ENCODE data around the gene ZSCAN32. TPM values are rescaled to one million over a fixed set of nuclear protein-coding genes. Genes with fewer than 3 reads are reported as not detected.
A peak's percentile ranks its signal among the peaks of the same experiment; 100 is the strongest.

The ZSCAN32 gene
- total and polyA plus RNA-seq, 2 donors from 2014 or later, result 9.8 to 16.3 TPM

GRCh38 chr16:3401719-3402397 lies 1.1 kb upstream of the ZSCAN32 start:
- H3K4me3 ChIP-seq (ENCODE audit: low read length in 3 of 3), result peak overlapping the region; percentile 71 to 93 (median 90)
- no peaks in the 10 kb centered on the region for H3K27me3 ChIP-seq (ENCODE audit: control insufficient read depth, insufficient read depth, low read length)
- FAIRE-seq (no peak), DNase-seq (peak in 3 of 5 donors; percentile 20 to 45 (median 31))
- H3K9ac ChIP-seq (ENCODE audit: low read length in 3 of 3), result peak overlapping the region; percentile 22 to 73 (median 44)
- H3K4me1 ChIP-seq (ENCODE audit: control insufficient read depth in 2 of 3, insufficient read depth in 2 of 3, low read depth in 1 of 3, low read length in 3 of 3), result peaks cover 2 to 11% (median 9%) of the 10 kb centered on the region in 3 donors
- peaks cover 14 to 37% (median 32%) of the 10 kb centered on the region in 3 donors for H3K36me3 ChIP-seq (ENCODE audit: control insufficient read depth in 2 of 3, insufficient read depth in 3 of 3, low read length in 3 of 3)
- intact Hi-C loops (cut with DNase I), result no loop called here
- H3K27ac ChIP-seq (ENCODE audit: low read depth in 2 of 2, low read length in 2 of 2), result peak overlapping the region in 1 of 2 donors; percentile 77
- no peak for TF ChIP-seq CTCF (IDR thresholded peaks at IDR 0.05; ENCODE audit: borderline replicate concordance, extremely low read depth, insufficient read depth)
- H3K9me3 ChIP-seq (ENCODE audit: control insufficient read depth in 2 of 3, insufficient read depth in 1 of 3, low read length in 3 of 3), result peaks cover 7 to 34% (median 15%) of the 10 kb centered on the region in 3 donors

- Histone ChIP-seq H3K27me3 (ENCODE audit: control insufficient read depth, insufficient read depth, low read length) (no peaks in the 10 kb centered on the region), H3K36me3 (ENCODE audit: control insufficient read depth in 2 of 3, insufficient read depth in 3 of 3, low read length in 3 of 3) (peaks cover 9 to 26% (median 23%) of the 10 kb centered on the region in 3 donors), H3K4me1 (ENCODE audit: control insufficient read depth in 2 of 3, insufficient read depth in 2 of 3, low read depth in 1 of 3, low read length in 3 of 3) (peaks cover 2 to 11% (median 9%) of the 10 kb centered on the region in 3 donors), H3K9ac (ENCODE audit: low read length in 3 of 3) (peak overlapping the region; percentile 76 to 91 (median 81)), H3K9me3 (ENCODE audit: control insufficient read depth in 2 of 3, insufficient read depth in 1 of 3, low read length in 3 of 3) (peaks cover 7 to 29% (median 8%) of the 10 kb centered on the region in 3 donors), H3K4me3 (ENCODE audit: low read length in 3 of 3) (peak overlapping the region; percentile 82 to 94 (median 93)), H3K27ac (ENCODE audit: low read depth in 2 of 2, low read length in 2 of 2) (peak overlapping the region; percentile 58 to 77)
- intact Hi-C loops (cut with DNase I), result no loop called here
- DNase-seq, result no peak
- no peak for TF ChIP-seq CTCF (IDR thresholded peaks at IDR 0.05; ENCODE audit: borderline replicate concordance, extremely low read depth, insufficient read depth)
- FAIRE-seq, result no peak
Measured at GRCh38 chr16:3400446-3400778, 392 bp downstream of the ZSCAN32 start.

- no peak for TF ChIP-seq CTCF (IDR thresholded peaks at IDR 0.05; ENCODE audit: borderline replicate concordance, extremely low read depth, insufficient read depth)
- Histone ChIP-seq H3K27ac (ENCODE audit: low read depth in 2 of 2, low read length in 2 of 2) (no peak overlapping the region), H3K36me3 (ENCODE audit: control insufficient read depth in 2 of 3, insufficient read depth in 3 of 3, low read length in 3 of 3) (peaks cover 18 to 42% (median 31%) of the 10 kb centered on the region in 3 donors), H3K9me3 (ENCODE audit: control insufficient read depth in 2 of 3, insufficient read depth in 1 of 3, low read length in 3 of 3) (peaks cover 1 to 35% (median 8%) of the 10 kb centered on the region in 3 donors), H3K9ac (ENCODE audit: low read length in 3 of 3) (no peak overlapping the region), H3K27me3 (ENCODE audit: control insufficient read depth, insufficient read depth, low read length) (no peaks in the 10 kb centered on the region), H3K4me1 (ENCODE audit: control insufficient read depth in 2 of 3, insufficient read depth in 2 of 3, low read depth in 1 of 3, low read length in 3 of 3) (no peaks in the 10 kb centered on the region), H3K4me3 (ENCODE audit: low read length in 3 of 3) (no peak overlapping the region)
- intact Hi-C loops (cut with DNase I), result no loop called here
- DNase-seq (no peak), FAIRE-seq (no peak)
Measured at GRCh38 chr16:3389663-3390338, 11.0 kb downstream of the ZSCAN32 start.

Measured in kidney (tissue), 14 donors.